NCI-H2227 (cell line): Measurements from ENCODE around the gene IVNS1ABP.
"Not testable (repeated sequence)": the region's sequence is repeated elsewhere in the genome, so short reads cannot be mapped to it uniquely, and the experiment has no call there.

Experiments used
- DNase-seq: peaks from one replicate; lab custom pipeline; 2025; ENCODE audit not compliant: unreplicated experiment; lab: John Stamatoyannopoulos, UW

The IVNS1ABP gene

DNA sequence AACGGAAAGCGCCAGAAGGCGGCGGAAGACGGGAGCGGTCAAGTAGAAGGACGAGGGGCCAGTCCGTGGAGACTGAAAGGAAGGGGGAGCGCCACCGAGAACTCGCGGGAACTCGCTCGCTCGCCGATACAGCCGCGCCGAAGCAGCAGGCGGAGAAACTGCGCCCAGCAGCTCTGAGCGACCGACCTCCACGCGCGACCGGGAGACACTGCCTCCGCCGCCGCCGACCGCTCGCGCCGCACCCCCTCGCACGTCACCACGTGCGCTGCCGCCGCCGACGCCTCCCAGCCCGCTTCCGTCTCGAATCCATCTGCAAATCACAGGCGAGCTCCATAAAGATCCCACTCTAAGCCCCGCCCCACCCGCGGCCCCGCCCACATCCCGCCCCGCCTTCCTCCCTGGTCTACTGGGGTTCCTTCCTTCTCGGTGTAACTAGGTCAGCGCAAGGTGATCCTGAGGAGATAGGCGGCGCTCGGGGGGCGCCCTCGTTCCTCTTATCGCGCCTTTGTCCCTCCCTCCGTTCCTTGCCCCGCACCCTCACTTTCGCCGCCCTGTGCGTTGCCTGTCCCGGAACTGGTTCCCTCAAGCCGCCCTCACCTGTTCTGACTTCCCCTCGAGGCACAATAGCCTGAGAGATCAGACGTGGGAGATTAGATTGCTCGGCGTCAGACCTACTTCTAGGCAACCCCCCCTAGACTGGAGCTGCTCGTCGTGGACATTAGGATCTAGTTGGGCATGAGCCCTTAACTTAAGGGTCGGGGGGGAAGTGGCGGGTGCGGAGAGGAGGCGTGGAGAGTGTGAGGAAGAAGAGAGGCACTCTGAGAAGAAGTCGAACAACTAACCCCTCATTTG, at the start of gene IVNS1ABP:
Gene IVNS1ABP, minus strand, starts transcription at position 210 of the 852 bp plus-strand sequence. CDS start 7,750 bp downstream, outside the sequence.
- DNase-seq, result peak; percentile 94

DNA sequence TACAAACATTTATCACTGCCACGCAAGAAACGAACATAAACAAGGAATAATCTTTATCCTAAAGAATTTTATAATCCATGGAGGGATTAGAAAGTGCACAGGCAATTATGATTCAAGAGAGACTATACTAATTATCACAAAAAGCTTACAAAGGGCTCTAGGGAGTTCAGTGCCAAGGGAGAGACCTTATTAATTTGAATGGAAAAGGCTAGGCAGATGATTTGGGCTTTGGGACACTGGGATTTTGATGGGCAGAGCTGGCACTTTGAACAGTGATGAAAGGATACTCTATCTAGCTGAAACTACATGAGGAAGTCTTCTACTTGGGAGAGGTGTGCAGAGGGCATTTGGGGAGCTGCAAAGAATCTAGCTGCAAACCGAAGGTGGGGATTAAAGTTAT, 48.9 kb upstream of the IVNS1ABP start:
- DNase-seq, result no peak

DNA sequence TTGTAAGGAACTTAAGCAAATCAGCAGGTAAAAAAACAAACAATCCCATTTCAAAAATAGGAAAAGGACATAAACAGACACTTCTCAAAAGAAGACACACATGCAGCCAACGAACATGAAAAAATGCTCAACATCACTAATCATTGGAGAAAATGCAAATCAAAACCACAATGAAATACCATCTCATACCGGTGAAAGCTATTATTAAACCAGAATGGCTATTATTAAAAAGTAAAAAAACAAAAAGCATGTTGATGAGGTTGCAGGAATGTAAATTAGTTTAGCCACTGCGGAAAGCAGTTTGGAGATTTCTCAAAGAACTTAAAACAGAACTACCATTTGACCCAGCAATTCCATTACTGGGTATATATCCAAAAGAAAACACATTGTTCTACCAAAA, 47.5 kb upstream of the IVNS1ABP start:
- not testable (repeated sequence) for DNase-seq

DNA sequence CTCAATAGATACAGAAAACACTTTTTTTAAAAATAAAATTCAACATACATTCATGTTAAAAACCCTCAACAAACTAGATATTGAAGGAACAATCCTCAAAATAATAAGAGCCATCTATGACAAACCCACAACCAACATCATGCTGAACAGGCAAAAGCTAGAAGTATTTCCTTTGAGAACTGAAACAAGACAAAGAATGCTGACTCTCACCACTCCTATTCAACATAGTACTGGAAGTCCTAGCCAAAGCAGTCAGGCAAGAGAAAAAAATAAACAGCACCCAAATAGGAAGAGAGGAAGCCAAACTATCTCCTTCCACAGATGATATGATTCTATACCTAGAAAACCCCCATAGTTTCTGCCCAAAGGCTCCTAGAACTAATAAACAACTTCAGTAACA, 46.2 kb upstream of the IVNS1ABP start:
- DNase-seq, result no peak

DNA sequence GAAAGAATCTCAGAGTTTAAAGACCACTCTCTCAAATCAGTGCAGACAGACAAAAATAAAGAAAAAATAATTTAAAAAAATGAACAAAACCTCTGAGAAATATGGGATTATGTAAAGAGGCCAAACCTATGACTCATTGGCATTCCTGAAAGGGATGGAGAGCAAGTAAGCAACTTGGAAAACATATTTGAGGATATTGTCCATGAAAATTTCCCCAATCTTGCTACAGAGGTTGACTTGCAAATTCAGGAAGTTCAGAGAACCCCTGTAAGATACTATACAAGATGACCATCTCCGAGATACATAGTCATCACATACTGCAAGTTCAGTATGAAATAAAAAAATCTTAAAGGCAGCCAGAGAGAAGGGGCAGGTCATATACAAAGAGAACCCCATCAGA, 43.7 kb upstream of the IVNS1ABP start:
- no peak for DNase-seq

DNA sequence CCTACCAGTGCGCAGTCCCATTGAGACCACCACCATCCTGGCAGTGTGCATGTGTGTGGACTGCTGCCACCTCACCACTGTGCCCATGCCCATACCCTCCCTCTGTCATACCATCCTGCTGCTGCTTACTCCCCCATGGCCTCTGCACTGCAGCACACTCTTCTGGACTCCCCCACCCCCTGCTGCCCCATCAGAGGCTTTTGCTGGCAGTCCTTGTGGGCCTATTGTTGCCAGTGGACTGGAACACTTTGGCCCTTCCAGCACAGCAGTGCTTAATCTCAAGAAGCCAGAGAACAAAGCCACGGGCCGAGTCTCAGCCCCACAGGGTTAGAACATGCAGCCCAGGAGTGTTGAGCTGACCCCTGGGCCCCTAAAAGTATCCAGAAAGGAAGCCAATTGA, 41.9 kb upstream of the IVNS1ABP start:
- DNase-seq, result no peak

DNA sequence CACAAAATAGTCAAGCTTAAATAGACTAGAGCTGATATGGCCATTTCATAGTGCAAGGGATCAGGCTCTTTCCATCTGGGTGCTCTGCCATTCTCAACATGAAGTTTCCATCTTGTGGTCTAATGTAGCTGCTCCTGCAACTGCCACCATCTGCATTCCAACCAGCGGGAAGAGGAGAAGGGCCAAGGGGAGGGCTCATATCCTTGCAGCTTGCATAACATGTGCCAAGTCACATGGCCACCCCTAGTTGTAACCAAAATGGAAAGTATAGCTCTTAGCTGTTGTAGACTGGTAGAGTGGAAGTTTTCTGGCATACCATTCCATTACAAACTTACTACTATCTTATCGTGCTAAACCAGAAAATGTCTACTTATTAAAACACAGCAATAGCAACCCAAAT, 38.9 kb upstream of the IVNS1ABP start:
- DNase-seq, result no peak

DNA sequence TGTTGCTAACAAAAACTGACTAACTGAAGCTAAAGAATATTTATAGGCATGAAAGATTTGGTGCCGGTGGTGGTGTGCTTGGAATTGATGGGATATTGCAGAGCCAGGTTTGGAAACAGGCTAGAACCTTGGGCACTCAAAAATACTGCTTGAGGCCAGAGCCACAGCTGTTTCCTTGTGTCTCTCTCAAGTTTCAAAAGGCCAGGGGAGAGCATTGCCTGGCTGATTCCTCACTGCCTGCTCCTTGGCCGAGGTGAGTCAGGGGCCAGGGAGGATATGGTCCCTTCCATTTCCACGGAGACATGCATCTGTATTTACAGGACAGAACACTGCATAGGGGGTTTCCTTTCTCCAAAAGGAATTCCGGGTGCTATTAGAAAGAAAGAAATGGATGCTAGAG, 36.1 kb upstream of the IVNS1ABP start:
- DNase-seq, result no peak

DNA sequence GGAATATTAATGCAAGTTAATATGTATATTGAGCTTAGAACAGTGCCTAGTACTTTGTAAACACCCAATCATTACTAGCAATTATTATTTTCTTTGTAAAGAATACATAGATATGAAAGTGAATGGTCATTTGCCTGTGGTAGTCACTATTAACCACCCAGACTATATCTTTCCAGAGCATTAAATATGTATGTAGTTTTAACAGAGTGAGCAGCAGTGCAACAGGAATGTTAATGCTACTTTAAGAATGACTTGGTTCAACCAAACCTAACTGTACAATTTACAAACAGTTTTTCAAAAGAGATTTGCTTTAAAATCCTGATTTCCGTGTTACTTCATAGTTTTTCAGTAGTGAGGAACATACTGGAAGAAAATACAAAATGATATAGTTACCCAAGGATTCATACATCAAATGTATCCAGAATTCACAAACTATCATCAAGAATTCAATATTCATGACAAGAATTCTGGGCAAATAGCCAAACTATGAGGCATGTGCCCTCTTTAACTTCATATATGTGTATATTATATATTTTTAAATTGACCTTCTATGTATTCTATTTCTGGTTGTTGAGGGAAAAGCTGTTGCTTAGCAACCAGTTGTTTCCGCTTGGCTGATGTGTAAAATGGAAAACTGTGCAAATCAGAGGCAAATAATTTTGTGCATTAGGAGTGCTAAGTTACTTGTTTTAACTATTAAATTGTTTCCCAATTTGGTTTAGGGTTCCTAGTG, 34.9 kb upstream of the IVNS1ABP start:
- peak; percentile 9 for DNase-seq

DNA sequence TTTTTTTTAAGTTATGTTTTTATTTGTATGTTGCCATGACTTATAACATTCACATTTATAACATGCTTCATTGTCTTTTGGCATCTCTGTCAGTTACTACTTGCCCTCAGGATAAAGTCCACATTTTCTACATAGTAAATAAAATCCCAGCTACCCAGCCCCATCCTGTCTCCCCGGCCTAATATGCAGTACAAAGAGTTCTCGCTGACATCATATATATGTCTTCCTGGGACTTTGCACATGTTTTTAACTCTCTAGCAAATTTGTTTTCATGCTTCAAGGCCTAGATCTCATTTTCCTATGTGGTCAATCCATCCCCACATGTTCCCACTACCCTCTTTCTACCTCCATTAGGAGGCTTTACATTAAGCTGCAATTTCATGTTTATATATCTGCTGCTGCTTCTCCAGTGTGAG, 33.0 kb upstream of the IVNS1ABP start:
- DNase-seq, result no peak

DNA sequence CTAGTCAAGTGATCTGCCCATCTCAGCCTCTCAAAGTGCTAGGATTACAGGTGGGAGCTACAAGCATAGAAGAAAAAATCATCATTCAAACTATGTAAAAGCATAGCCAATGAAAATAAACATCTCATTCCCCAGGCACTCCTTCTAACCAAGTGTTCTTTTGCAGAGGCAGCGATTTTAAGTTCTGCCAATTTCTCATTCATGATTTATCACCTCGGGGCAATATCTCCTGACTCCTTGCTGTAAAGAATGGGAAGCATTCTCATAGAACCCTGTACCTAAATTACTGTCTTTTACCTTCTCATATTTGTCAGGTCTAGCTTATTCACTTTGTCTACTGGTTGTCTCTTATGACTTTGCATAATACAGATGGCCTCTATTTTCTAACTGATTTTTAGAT, 32.5 kb upstream of the IVNS1ABP start:
- DNase-seq, result no peak

DNA sequence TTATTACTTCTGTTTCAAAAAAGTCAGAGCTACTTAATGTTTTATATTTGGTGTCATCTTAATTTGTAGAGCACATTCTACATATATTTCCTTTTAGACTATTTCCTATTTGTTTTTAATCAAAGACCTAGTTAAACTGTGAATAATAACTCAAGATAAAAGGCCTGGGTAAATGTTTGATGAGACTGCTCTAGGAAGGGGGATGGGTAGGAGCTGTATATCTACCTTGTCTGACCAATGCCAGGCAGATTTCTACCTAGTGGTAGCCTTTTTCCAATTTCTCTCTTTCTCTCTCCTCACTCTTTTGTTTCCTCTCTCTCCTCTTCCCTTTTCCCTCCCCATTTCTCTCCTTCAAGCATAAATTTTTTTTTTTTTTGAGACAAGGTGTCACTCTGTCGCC, 31.9 kb upstream of the IVNS1ABP start:
- no peak for DNase-seq

DNA sequence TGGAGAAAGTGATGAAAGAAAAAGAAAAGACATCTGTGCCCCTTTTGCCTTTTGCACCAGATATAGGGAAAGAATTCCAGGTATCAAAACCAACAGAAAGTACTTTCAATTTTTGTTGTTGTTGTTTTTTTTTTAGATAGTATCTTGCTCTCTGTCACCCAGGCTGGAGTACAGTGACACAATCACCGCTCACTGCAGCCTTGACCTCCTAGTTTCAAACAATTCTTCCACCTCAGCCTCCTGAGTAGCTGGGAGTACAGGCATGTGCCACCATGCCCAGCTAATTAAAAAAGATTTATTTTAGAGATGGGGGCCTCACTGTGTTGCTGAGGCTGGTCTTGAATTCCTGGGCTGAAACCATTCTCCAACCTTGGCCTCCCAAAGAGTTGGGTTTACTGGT, 31.3 kb upstream of the IVNS1ABP start:
- DNase-seq, result no peak

DNA sequence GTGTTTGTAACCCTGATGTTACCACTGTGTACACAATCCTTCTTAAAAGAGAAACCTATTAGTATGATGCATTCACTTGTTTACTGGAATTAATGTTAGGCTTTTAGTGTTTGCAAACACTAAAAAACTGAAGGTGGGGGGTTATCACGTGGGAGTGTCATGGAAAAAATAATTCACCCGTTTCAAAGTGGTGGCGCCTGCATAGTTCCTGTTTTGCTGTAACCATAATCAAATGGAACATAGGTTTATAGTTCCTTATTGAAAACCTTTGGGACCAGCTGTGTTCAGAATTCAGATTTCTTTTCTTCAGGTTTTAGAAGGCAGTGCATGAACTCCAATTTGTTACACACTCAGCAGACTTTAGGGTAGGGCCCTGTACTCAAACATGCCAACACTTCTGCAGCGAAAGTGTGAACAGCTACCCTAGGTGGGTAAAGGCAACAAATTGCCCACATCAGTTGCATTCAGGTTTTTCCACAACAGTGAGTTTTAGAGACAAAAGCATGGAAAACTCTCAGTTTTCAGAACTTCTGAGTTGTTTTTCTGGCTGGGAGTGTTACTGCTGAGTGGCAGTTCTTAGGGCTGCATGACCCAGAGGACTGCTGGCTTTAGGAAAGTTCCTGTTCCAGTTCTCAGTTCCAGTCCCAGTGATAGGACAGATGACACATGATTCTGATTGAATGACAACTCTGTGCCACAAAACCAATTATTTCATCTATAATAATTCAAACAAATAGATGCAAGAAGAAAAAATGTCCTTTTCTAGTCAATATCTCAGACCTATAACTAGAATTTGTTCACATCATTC, 29.1 kb upstream of the IVNS1ABP start:
- DNase-seq, result no peak

DNA sequence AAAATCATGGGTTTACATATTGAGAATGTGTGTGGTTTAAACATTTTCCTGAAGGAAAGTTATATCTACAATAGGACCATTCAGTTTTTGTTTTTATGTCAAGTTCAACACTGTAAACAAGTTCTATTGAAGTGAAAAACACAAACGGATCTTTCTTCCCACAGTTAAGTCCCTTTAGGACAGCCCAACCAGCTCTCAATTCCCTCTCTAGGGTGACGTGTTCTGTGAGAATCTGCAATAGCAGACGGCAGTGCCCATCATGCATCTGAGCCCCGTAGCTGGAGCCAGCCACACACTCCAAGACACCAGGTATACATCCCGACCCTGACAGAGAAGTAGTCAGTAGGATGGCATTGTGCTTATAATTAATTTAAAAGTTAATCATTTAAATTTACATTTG, 26.3 kb upstream of the IVNS1ABP start:
- DNase-seq, result no peak

DNA sequence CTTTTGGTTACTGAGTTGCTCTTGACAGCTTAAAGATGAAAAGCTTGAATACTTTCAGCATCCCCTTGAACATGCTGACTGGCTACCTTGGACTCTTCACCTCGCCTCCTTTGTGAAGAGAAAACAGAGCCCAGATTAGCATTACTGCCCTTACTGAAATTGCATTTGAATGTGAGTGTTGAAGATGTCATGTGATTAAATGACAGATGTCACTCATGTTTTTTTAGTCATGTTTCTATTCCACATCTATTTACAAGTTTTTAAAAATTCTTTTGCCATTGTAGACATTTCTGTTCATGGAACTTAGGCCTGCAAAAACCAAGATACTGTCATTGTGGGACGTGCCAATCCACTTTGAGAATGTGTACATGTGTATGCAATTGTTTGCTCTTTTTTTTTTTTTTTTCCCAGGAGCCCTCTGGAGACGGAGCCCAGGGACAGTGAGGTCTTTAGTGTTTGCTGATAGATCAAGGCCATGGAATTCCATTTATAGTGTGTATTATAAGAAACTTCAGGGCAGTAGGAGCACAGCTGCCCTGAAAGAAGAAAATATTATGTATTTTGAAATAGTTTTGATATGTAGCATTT, 25.7 kb upstream of the IVNS1ABP start:
- no peak for DNase-seq

DNA sequence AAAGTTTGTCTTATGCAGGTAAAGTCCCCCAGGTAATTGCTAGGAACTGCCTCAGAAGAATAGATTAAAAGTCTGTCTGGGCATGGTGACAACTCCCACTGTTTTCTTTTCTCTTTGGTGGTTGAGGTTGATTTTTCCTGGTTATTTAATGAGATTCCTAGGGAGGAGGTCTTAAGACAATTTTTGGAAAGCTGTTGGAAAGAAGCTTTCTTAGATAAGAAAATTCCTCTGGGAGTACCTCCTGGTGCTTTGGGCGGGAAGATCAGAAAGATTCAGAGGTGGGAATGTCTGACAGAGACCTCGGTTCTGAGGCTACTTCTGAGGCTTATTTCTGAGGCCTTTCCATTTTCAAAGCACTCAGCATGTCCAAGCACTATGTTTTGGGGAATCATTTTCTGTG, 25.0 kb upstream of the IVNS1ABP start:
- DNase-seq, result no peak

DNA sequence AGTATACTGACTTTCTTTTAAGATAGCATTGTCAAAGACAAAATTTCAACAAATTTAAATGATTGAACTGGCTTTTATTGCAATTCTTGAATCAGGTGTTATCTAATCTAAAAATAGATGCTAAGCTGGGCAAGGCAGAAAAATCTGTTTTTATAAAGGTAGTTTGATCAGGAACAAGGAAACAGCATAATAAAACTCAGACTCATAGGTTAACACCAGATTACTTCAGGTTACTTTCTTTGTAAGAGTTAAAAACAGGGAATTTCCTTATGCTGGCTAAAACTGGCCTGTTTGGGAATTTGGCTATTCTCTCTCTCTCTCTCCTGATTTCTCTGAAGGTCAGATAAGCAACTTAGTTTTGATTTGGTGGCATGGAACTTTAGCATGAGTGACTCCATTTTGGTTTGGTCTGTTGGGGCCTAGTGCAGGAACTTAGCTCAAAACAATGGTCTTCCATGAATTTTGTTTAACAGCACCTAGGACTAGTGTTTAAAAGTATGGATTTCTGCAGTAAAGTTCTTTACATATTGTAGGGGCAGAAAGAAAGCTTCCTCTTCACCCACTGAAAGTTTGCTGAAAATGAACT, 24.2 kb upstream of the IVNS1ABP start:
- DNase-seq, result no peak

DNA sequence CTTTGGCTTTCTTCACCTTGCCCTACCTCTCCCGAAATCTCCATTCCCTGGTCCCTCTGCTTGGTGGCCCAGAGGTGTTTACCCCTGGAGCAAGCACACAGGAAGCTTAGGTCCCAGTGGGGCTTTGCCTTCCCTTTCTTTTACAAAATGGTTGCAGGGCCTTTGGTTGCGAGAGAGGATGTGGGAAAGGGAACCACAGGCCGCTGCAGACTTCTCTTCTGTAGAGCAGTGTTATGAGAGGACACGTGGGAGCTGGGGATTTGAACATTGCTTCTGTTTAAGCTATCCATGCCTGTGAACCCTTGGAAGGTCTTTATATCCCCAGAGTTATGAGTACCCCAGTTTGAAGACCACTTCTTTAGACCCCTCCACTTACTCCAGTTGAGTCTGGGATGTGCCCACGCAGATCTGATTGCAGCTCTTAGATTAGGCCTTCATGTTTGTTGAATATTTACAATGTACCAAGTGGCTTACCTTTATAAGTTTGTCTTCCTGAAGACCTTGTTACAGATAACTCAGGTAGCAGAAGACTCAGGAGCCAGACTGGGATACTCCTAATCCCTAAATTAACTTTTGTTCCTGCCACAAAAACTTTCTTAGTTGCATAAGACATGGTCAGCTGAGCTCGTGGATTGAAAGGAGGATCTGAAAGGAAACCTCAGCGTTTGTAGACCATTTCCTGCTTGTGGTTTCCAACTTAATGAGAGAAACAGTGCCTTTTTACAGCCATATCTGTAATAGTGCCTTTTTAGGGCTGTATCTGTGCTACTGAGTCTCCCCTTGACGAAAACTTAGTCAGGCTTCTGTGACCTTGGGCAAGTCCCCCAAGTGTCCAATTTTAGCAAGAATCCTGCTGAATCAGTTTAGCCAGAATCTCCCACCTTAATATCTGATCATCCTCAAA, 21.9 kb upstream of the IVNS1ABP start:
- DNase-seq, result no peak

DNA sequence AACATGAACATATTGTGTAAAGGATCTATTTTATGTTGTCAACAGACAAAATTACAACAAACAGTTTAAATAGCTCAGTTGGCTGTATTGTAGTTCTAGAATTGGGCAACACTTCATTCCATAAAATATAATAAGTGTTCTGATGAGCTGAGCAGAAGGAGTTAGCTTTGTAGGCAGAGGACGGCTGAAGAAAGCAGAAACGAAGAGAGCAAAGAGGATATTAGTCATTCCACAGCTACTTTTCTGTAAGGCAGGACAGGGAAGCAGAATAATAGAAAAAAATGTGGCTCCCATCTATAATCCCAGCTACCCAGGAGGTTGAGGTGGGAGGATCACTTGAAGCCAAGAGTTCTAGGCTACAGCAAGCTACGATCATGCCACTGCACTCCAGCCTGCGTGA, 20.2 kb upstream of the IVNS1ABP start:
- DNase-seq, result no peak
